NCI-H82 (cell line): ENCODE data around the gene SLC7A1.

Experiments used
- DNase-seq: peaks from one replicate; lab custom pipeline; 2025; lab: John Stamatoyannopoulos, UW

Gene SLC7A1

GRCh38 chr13:29489650-29490560 is 105.6 kb downstream of the SLC7A1 start:
- no peak for DNase-seq

GRCh38 chr13:29487466-29488454 is 107.7 kb downstream of the SLC7A1 start:
- DNase-seq, result no peak

GRCh38 chr13:29486551-29486950 is 108.9 kb downstream of the SLC7A1 start:
- DNase-seq, result no peak

GRCh38 chr13:29484796-29485195 is 110.7 kb downstream of the SLC7A1 start:
- DNase-seq, result no peak

GRCh38 chr13:29484236-29484635 is 111.3 kb downstream of the SLC7A1 start:
- peak; percentile 21 for DNase-seq

- no peak for DNase-seq
Measured at GRCh38 chr13:29483623-29484022, 111.9 kb downstream of the SLC7A1 start.

GRCh38 chr13:29483211-29483610 is 112.3 kb downstream of the SLC7A1 start:
- no peak for DNase-seq

- DNase-seq, result no peak
Measured at GRCh38 chr13:29482504-29482903, 113.0 kb downstream of the SLC7A1 start.

- DNase-seq, result no peak
Measured at GRCh38 chr13:29481603-29482002, 113.9 kb downstream of the SLC7A1 start.

GRCh38 chr13:29480893-29481525 is 114.5 kb downstream of the SLC7A1 start:
- no peak for DNase-seq

GRCh38 chr13:29479716-29480492 is 115.6 kb downstream of the SLC7A1 start:
- no peak for DNase-seq

- no peak for DNase-seq
Measured at GRCh38 chr13:29476046-29476445, 119.4 kb downstream of the SLC7A1 start.

- DNase-seq, result no peak
Measured at GRCh38 chr13:29474991-29475390, 120.5 kb downstream of the SLC7A1 start.

GRCh38 chr13:29473166-29473565 is 122.3 kb downstream of the SLC7A1 start:
- no peak for DNase-seq

- DNase-seq, result peak; percentile 88
Measured at GRCh38 chr13:29472332-29472961, 123.0 kb downstream of the SLC7A1 start.

- no peak for DNase-seq
Measured at GRCh38 chr13:29471551-29471950, 123.9 kb downstream of the SLC7A1 start.

- DNase-seq, result no peak
Measured at GRCh38 chr13:29465741-29466293, 129.7 kb downstream of the SLC7A1 start.

- DNase-seq, result no peak
Measured at GRCh38 chr13:29464105-29464679, 131.3 kb downstream of the SLC7A1 start.

GRCh38 chr13:29459813-29460355 is 135.6 kb downstream of the SLC7A1 start:
- no peak for DNase-seq
